Mesothelial cell of epicardium (in vitro differentiated cells): ENCODE data around the gene OR52W1. TPM values are rescaled to one million over a fixed set of nuclear protein-coding genes. Genes with fewer than 3 reads are reported as not detected.
A peak's percentile ranks its signal among the peaks of the same experiment; 100 is the strongest.

Experiments used
- DNase-seq, 2 experiments: peaks; one replicate each; pipeline ENCODE4 v3.0.0; 2021; ENCODE audit warnings: low spot score in 2 of 2; ENCODE audit not compliant: unreplicated experiment in 2 of 2
- H3K27ac Mint-ChIP-seq: 2 replicates; pipeline ENCODE4 v1.8.0; 2021; ENCODE audit warnings: mixed read lengths
- H3K27me3 Mint-ChIP-seq: 2 replicates; pipeline ENCODE4 v1.8.0; 2021; ENCODE audit warnings: low read depth, mixed read lengths
- H3K36me3 Mint-ChIP-seq: 2 replicates; pipeline ENCODE4 v1.8.0; 2021; ENCODE audit warnings: mixed read lengths
- H3K4me1 Mint-ChIP-seq: 2 replicates; pipeline ENCODE4 v1.8.0; 2021; ENCODE audit warnings: mixed read lengths
- H3K4me3 Mint-ChIP-seq: 2 replicates; pipeline ENCODE4 v1.8.0; 2021; ENCODE audit warnings: mild to moderate bottlenecking, moderate library complexity, mixed read lengths
- H3K9me3 Mint-ChIP-seq: 2 replicates; pipeline ENCODE4 v1.8.0; 2021; ENCODE audit warnings: mixed read lengths
- total RNA-seq: library from RNA; stranded (reverse); gene quantifications from 3 replicates; pipeline ENCODE4 v1.2.1, GENCODE V29; 2021
- TF ChIP-seq, protein P1 (sequence below): fragments of 200-600 bp; sonication (generic); IDR thresholded peaks from one replicate; pipeline ENCODE4 v1.5.0; 2021; ENCODE audit warnings: antibody characterized with exemption; ENCODE audit not compliant: unreplicated experiment

Gene OR52W1
- total RNA-seq, 1 donor from 2014 or later, result not detected

DNA sequence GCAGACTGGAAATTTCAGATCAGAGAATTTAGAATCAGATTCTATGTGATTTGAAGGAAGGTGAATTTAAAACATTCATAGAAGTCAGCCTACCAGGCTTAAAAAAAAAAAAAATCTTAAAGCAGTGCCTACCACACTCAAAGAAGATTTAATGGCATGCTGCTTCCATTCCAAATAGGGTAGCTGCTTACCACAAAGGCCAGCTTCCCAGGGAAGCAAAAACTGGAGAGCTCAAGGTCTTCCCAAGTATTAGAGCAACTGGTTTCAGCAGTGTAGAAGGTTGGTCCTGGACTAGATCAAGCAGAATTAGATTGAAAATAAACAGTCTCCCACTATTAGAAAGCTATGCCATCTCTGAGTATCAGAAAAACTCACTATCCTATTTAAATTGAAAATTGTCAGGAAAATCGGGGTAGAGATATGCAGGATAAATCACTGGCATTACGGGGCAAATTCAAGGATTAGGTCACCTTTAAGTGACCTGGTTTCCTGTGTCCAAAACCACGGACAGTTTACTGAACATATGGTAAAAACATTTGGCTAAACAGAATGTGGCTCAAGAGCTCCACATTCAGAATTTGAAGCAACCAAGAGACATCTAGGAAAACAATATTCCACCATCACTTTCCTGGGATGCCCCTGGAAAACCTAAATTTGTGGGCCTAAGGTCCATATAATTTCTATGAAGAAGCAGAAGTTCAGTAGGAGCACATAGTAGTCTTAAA is 7.6 kb downstream of the OR52W1 start:
- Mint-ChIP-seq H3K27me3 (no peaks in the 10 kb centered on the region), H3K9me3 (no peaks in the 10 kb centered on the region), H3K27ac (no peak overlapping the region), H3K36me3 (peaks cover 14% of the 10 kb centered on the region), H3K4me1 (no peaks in the 10 kb centered on the region), H3K4me3 (no peak overlapping the region)
- TF ChIP-seq, protein P1, sequence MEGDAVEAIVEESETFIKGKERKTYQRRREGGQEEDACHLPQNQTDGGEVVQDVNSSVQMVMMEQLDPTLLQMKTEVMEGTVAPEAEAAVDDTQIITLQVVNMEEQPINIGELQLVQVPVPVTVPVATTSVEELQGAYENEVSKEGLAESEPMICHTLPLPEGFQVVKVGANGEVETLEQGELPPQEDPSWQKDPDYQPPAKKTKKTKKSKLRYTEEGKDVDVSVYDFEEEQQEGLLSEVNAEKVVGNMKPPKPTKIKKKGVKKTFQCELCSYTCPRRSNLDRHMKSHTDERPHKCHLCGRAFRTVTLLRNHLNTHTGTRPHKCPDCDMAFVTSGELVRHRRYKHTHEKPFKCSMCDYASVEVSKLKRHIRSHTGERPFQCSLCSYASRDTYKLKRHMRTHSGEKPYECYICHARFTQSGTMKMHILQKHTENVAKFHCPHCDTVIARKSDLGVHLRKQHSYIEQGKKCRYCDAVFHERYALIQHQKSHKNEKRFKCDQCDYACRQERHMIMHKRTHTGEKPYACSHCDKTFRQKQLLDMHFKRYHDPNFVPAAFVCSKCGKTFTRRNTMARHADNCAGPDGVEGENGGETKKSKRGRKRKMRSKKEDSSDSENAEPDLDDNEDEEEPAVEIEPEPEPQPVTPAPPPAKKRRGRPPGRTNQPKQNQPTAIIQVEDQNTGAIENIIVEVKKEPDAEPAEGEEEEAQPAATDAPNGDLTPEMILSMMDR, result no peak
- no peak for DNase-seq

DNA sequence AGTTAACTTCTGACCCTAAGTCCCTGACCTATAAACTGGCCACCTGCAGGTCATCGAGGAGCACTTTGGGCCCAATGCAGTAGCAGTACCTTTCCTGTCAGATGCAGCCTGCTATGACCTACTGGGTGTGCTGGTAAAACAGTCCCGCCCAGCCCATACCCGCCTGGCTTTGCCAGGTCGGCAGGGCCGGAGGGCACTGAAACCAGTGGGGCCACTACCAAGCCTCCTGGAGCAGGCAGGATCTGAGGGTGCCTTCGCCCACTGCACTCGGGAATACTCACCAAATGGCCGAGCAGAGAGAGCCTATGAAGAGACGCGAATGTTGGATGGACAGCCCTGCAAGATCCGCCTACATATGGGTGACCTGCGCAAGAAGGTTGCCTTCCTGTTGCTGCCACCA is 10.8 kb downstream of the OR52W1 start:
- Mint-ChIP-seq H3K4me3 (no peak overlapping the region), H3K36me3 (peaks cover 12% of the 10 kb centered on the region), H3K9me3 (no peaks in the 10 kb centered on the region), H3K27ac (no peak overlapping the region), H3K27me3 (no peaks in the 10 kb centered on the region), H3K4me1 (no peaks in the 10 kb centered on the region)
- TF ChIP-seq, protein P1, result no peak
- DNase-seq, result no peak

DNA sequence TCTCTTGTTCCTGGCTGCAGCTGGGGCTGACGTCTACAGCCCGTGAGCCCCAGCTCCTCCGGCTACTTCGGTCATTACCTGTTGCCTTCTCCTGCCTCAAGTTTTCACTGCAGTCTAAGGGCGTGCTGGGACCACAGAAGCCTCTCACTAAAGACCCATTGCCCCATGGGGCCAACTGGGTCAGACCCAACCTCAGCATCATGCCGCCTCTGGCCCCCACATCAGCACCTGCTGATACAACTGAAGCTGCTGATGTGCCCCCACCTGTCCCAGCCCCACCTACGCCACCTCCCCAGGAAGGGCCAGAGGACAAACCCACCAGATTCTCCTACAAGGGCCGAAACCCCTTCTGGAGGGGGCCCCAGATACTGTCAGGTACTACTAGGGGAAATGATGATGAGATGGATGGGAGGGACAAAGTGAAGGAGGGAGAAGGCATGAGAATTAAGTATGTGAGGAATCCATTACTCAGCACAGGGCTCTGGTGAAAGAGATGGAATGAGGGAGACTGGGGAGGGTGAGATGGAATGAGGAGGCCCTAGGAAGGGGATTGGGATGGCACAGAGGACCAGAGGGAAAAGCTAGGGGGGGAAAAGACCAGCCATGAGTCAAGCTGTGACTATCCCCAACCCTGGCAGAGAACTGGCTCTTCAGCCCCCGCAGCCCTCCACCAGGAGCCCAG is 11.4 kb downstream of the OR52W1 start:
- Mint-ChIP-seq H3K4me1 (no peaks in the 10 kb centered on the region), H3K36me3 (peaks cover 12% of the 10 kb centered on the region), H3K4me3 (no peak overlapping the region), H3K27me3 (no peaks in the 10 kb centered on the region), H3K27ac (no peak overlapping the region), H3K9me3 (no peaks in the 10 kb centered on the region)
- no peak for DNase-seq
- TF ChIP-seq, protein P1, result no peak

DNA sequence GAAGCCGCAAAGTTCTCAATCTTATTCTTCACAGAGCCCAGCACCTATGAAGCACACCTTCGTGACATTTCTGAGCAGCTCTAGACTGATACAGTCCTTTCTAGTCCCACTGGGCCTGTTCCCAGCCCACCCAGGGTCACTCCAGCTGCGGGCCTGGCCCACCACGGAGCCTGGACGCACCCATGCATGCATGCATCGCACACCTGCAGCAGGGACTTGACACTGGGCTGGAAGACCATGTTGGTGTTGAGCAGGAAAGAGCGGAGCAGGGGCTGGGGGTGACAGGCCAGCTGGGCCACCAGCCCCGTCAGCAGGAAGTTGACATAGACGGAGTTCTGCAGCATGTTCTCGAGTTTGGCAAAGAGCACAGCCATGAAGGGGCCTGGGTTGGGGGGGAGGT is 15.5 kb downstream of the OR52W1 start:
- DNase-seq, result no peak
- peaks cover 2% of the 10 kb centered on the region for H3K4me1 Mint-ChIP-seq
- peaks cover 19% of the 10 kb centered on the region for H3K36me3 Mint-ChIP-seq
- no peaks in the 10 kb centered on the region for H3K9me3 Mint-ChIP-seq
- no peaks in the 10 kb centered on the region for H3K27me3 Mint-ChIP-seq
- no peak overlapping the region for H3K27ac Mint-ChIP-seq
- TF ChIP-seq, protein P1, result no peak
- H3K4me3 Mint-ChIP-seq, result no peak overlapping the region

DNA sequence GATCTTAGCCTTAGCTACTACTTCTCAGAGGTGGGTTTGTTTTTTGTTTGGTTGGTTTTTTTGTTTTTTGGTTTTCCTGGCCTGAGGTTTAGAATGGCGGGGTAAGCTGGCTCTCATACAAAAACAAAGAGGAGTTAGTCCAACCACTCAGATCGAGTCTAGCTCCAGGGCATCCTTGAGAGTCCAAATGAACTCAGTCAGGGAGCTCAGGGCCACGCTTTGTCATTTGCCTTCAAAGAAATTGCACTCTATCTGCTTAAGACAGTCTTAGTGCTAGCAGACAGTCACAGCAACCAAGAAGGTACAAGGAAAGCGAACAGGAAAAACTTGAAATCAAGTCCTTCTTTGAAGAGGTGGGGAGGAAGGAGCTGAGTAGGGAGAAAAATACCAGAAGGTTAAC is 17.5 kb downstream of the OR52W1 start:
- H3K4me3 Mint-ChIP-seq, result no peak overlapping the region
- no peaks in the 10 kb centered on the region for H3K9me3 Mint-ChIP-seq
- DNase-seq, result no peak
- no peaks in the 10 kb centered on the region for H3K27me3 Mint-ChIP-seq
- peak overlapping the region; percentile 54 for H3K27ac Mint-ChIP-seq
- peaks cover 2% of the 10 kb centered on the region for H3K4me1 Mint-ChIP-seq
- H3K36me3 Mint-ChIP-seq, result peaks cover 20% of the 10 kb centered on the region
- TF ChIP-seq, protein P1, result no peak
